KG1 (cell line): ENCODE results near the gene SMAGP.

ENCODE experiments used
- DNase-seq: peaks from one replicate; lab custom pipeline; 2025; lab: John Stamatoyannopoulos, UW

The SMAGP gene

DNA sequence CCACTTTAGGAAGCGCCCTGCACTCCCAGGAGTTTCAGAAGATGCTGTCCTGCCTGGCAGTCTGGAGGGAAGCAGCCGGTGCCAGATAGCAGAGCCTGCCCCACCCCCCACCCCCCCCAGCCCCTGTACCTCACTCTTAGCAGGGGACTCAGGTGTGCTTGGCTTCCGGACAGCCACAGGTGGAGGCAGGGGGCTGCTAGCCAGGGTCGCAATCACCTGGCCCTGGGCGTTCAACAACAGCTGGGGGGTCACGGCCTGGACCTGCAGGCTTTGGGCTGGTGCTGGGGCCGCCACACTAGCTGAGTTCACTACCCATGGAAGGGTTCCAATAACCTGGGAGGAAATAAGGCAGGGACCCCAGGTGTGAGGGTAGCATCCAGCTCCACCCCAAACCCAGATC is 74.4 kb downstream of the SMAGP start:
- no peak for DNase-seq
